Adrenal gland (tissue), 5 donors: ENCODE data around the gene RTL5.

ENCODE experiments used
- CTCF ChIP-seq, 6 experiments: fragments of 450-650 bp in 4 of 6; fragments of 200-600 bp in 2 of 6; sonication (generic) in 1 of 6; IDR thresholded peaks; 1 replicate in 5 of 6; 2 replicates in 1 of 6; pipeline versions ENCODE4 v1.5.1 to v1.8.0; 2016 to 2021; ENCODE audit warnings: antibody characterized with exemption in 6 of 6, mild to moderate bottlenecking in 2 of 6, moderate library complexity in 1 of 6
- POLR2A ChIP-seq, 2 donors: fragments of 450-650 bp; IDR thresholded peaks; one replicate each; pipeline ENCODE4 v1.6.1; 2017; ENCODE audit warnings: antibody characterized with exemption in 2 of 2, mild to moderate bottlenecking in 2 of 2, moderate library complexity in 1 of 2
- donor health status: DM: no; HTN: no; CAD: no.

GRCh38 chrX:72123471-72124185, 8.1 kb downstream of the RTL5 start:
- TF ChIP-seq CTCF (IDR thresholded peaks at IDR 0.05) (no peak), POLR2A (IDR thresholded peaks at IDR 0.05) (no peak)
